Keratinocyte (primary cell): Measurements from ENCODE around the gene MC1R. TPM values are rescaled to one million over a fixed set of nuclear protein-coding genes. Genes with fewer than 3 reads are reported as not detected.
"Not testable (repeated sequence)": the region's sequence is repeated elsewhere in the genome, so short reads cannot be mapped to it uniquely, and the experiment has no call there.

ENCODE experiments used
- DNase-seq: peaks from one replicate; pipeline ENCODE4 v3.0.0-alpha.2; 2011; ENCODE audit warnings: low read depth, missing footprints, low spot score
- FAIRE-seq: peaks from 2 replicates; lab custom pipeline; 2011; peaks lifted over from hg19 to GRCh38; lab: Jason Lieb, UNC
- H2AFZ ChIP-seq: 2 replicates; pipeline ENCODE4 v1.6.0; 2012; ENCODE audit warnings: low read length, control low read depth, inconsistent platforms; ENCODE audit not compliant: control insufficient read depth
- H3K27ac ChIP-seq: 2 replicates; pipeline ENCODE4 v1.5.1; 2011; ENCODE audit warnings: low read length; ENCODE audit not compliant: control insufficient read depth, insufficient read depth
- H3K27me3 ChIP-seq: 3 replicates; pipeline ENCODE4 v1.6.0; 2011; ENCODE audit warnings: low read length; ENCODE audit not compliant: control insufficient read depth, insufficient read depth; ENCODE audit errors: extremely low read depth
- H3K36me3 ChIP-seq, 2 experiments: 2 replicates in 1 of 2; 3 replicates in 1 of 2; pipeline ENCODE4 v1.5.1; 2011; ENCODE audit warnings: low read length in 2 of 2, mild to moderate bottlenecking in 1 of 2; ENCODE audit not compliant: control insufficient read depth in 2 of 2, insufficient read depth in 2 of 2; ENCODE audit errors: extremely low read depth in 1 of 2
- H3K4me1 ChIP-seq: 3 replicates; pipeline ENCODE4 v1.5.1; 2011; ENCODE audit warnings: low read length; ENCODE audit not compliant: control insufficient read depth, insufficient read depth; ENCODE audit errors: extremely low read depth
- H3K4me2 ChIP-seq: 3 replicates; pipeline ENCODE4 v1.6.0; 2011; ENCODE audit warnings: low read depth, low read length; ENCODE audit not compliant: control insufficient read depth, insufficient read depth; ENCODE audit errors: extremely low read depth
- H3K4me3 ChIP-seq, 3 experiments: fragments of 200-600 bp in 1 of 3; sonication (generic) in 1 of 3; 2 replicates in 2 of 3; 3 replicates in 1 of 3; pipeline ENCODE4 v1.5.1; 2011 to 2016; ENCODE audit warnings: low read length in 3 of 3, mild to moderate bottlenecking in 3 of 3, control low read depth in 2 of 3, inconsistent platforms in 1 of 3, low read depth in 1 of 3, mixed read lengths in 1 of 3, mixed run types in 1 of 3, moderate library complexity in 1 of 3; ENCODE audit not compliant: control insufficient read depth in 2 of 3, insufficient read depth in 2 of 3; ENCODE audit errors: extremely low read depth in 1 of 3
- H3K79me2 ChIP-seq: 2 replicates; pipeline ENCODE4 v1.6.0; 2012; ENCODE audit warnings: low read length; ENCODE audit not compliant: control insufficient read depth, insufficient read depth
- H3K9ac ChIP-seq: 3 replicates; pipeline ENCODE4 v1.6.0; 2011; ENCODE audit warnings: low read length; ENCODE audit not compliant: control insufficient read depth, insufficient read depth; ENCODE audit errors: extremely low read depth
- H3K9me1 ChIP-seq: 3 replicates; pipeline ENCODE4 v1.6.0; 2011; ENCODE audit warnings: low read length; ENCODE audit not compliant: control insufficient read depth, insufficient read depth; ENCODE audit errors: extremely low read depth
- H3K9me3 ChIP-seq: 2 replicates; pipeline ENCODE4 v1.5.1; 2012; ENCODE audit warnings: low read depth, low read length; ENCODE audit not compliant: control insufficient read depth
- H4K20me1 ChIP-seq: 3 replicates; pipeline ENCODE4 v1.6.0; 2011; ENCODE audit warnings: low read length; ENCODE audit not compliant: control insufficient read depth, insufficient read depth; ENCODE audit errors: extremely low read depth
- CTCF ChIP-seq, 3 experiments: IDR thresholded peaks in 1 of 3; conservative IDR thresholded peaks in 1 of 3; optimal IDR thresholded peaks in 1 of 3; 2 replicates in 2 of 3; 3 replicates in 1 of 3; pipeline versions ENCODE3 to v1.5.1; 2011; ENCODE audit warnings: low read length in 3 of 3, mild to moderate bottlenecking in 3 of 3, moderate library complexity in 2 of 3, control low read depth in 1 of 3, inconsistent platforms in 1 of 3; ENCODE audit not compliant: insufficient read depth in 2 of 3; ENCODE audit errors: extremely low read depth in 1 of 3
- EZH2 ChIP-seq: IDR thresholded peaks from one replicate; pipeline ENCODE4 v1.6.1; 2012; ENCODE audit warnings: inconsistent platforms, mild to moderate bottlenecking, low read length, moderate library complexity
- dilution Hi-C: fragments of 300-500 bp; cut with MboI; formaldehyde crosslinking; loops from one replicate; pipeline ENCODE4 v1.7.0; 2020; ENCODE audit warnings: low sequenced_read_pairs; ENCODE audit not compliant: extremely low pct_ligation_motif_present
- polyA plus RNA-seq, 5 experiments: library from polyadenylated mRNA; depleted of rRNA in 3 of 5; stranded (reverse) in 3 of 5; stranded (forward) in 1 of 5; unstranded in 1 of 5; fragments of >200 nt; gene quantifications; 1 replicate in 1 of 5; 2 replicates in 3 of 5; 3 replicates in 1 of 5; pipeline versions ENCODE4 v1.2.1 to v1.2.3, GENCODE V29; 2011 to 2012; ENCODE audit warnings: missing spikeins in 2 of 5, low read depth in 1 of 5, low replicate concordance in 1 of 5

MC1R gene
- polyA plus RNA-seq, 1 donor (not counting 4 experiments of a cell fraction or from before 2014, with no cell fraction given): 1.1 TPM

- H3K27ac ChIP-seq: no peak overlapping the region
- H4K20me1 ChIP-seq: peaks cover 4% of the 10 kb centered on the region
- no peak overlapping the region for H3K4me3 ChIP-seq
- peaks cover 21 to 28% of the 10 kb centered on the region in 2 experiments for H3K36me3 ChIP-seq
- FAIRE-seq (no peak), DNase-seq (no peak)
- TF ChIP-seq CTCF (optimal IDR thresholded peaks at IDR 0.05 in 1 of 3, IDR thresholded peaks at IDR 0.05 in 1 of 3, conservative IDR thresholded peaks at IDR 0.05 in 1 of 3; ENCODE audit: extremely low read depth in 1 of 3, insufficient read depth in 2 of 3, low read length in 3 of 3) (no peak), EZH2 (no peak)
- no peak overlapping the region for H3K4me2 ChIP-seq
- H3K4me1 ChIP-seq: peaks cover 8% of the 10 kb centered on the region
- no peaks in the 10 kb centered on the region for H3K27me3 ChIP-seq
- H2AFZ ChIP-seq: no peak overlapping the region
- H3K9me1 ChIP-seq: no peaks in the 10 kb centered on the region
- H3K9ac ChIP-seq: no peak overlapping the region
- dilution Hi-C loops: no loop called here
- no peaks in the 10 kb centered on the region for H3K9me3 ChIP-seq
- no peaks in the 10 kb centered on the region for H3K79me2 ChIP-seq
Observed at GRCh38 chr16:89912627-89913026, 6.0 kb upstream of the MC1R start.

- Histone ChIP-seq H3K27ac (no peak overlapping the region), H3K4me2 (no peak overlapping the region), H3K27me3 (no peaks in the 10 kb centered on the region), H4K20me1 (peaks cover 4% of the 10 kb centered on the region), H3K9ac (no peak overlapping the region), H3K4me3 (no peak overlapping the region), H3K4me1 (peaks cover 19% of the 10 kb centered on the region), H3K9me3 (no peaks in the 10 kb centered on the region), H2AFZ (no peak overlapping the region), H3K79me2 (no peaks in the 10 kb centered on the region), H3K9me1 (no peaks in the 10 kb centered on the region), H3K36me3 (peaks cover 21 to 28% of the 10 kb centered on the region in 2 experiments)
- no peak for TF ChIP-seq EZH2
- TF ChIP-seq CTCF (optimal IDR thresholded peaks at IDR 0.05 in 1 of 3, IDR thresholded peaks at IDR 0.05 in 1 of 3, conservative IDR thresholded peaks at IDR 0.05 in 1 of 3; ENCODE audit: extremely low read depth in 1 of 3, insufficient read depth in 2 of 3, low read length in 3 of 3): no peak
- no peak for DNase-seq
- dilution Hi-C loops: no loop called here
- no peak for FAIRE-seq
Observed at GRCh38 chr16:89913408-89914387, 5.0 kb upstream of the MC1R start.

- H3K4me2 ChIP-seq, H3K9ac ChIP-seq, H3K9me1 ChIP-seq, H3K27ac ChIP-seq, H3K9me3 ChIP-seq, H3K27me3 ChIP-seq, H2AFZ ChIP-seq, H3K4me3 ChIP-seq, FAIRE-seq, H3K79me2 ChIP-seq, dilution Hi-C loops, DNase-seq, H4K20me1 ChIP-seq: not testable (repeated sequence)
- peaks cover 20% of the 10 kb centered on the region for H3K4me1 ChIP-seq
- H3K36me3 ChIP-seq: peaks cover 20 to 21% of the 10 kb centered on the region in 2 experiments
Observed at GRCh38 chr16:89914642-89915285, 3.9 kb upstream of the MC1R start.
